ENCODE results near the gene CCNI2.

- TF ChIP-seq, protein P1, sequence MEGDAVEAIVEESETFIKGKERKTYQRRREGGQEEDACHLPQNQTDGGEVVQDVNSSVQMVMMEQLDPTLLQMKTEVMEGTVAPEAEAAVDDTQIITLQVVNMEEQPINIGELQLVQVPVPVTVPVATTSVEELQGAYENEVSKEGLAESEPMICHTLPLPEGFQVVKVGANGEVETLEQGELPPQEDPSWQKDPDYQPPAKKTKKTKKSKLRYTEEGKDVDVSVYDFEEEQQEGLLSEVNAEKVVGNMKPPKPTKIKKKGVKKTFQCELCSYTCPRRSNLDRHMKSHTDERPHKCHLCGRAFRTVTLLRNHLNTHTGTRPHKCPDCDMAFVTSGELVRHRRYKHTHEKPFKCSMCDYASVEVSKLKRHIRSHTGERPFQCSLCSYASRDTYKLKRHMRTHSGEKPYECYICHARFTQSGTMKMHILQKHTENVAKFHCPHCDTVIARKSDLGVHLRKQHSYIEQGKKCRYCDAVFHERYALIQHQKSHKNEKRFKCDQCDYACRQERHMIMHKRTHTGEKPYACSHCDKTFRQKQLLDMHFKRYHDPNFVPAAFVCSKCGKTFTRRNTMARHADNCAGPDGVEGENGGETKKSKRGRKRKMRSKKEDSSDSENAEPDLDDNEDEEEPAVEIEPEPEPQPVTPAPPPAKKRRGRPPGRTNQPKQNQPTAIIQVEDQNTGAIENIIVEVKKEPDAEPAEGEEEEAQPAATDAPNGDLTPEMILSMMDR (conservative IDR thresholded peaks at IDR 0.05; ENCODE audit: low read length), result no peak
- TF ChIP-seq EZH2phosphoT487 (IDR thresholded peaks at IDR 0.05; ENCODE audit: borderline replicate concordance), result no peak
Observed at GRCh38 chr5:132772291-132773070, 25.3 kb downstream of the CCNI2 start.
